ENCODE results near the gene SBF2. TPM values are rescaled to one million over a fixed set of nuclear protein-coding genes. Genes with fewer than 3 reads are reported as not detected.
"Not testable (repeated sequence)": the region's sequence is repeated elsewhere in the genome, so short reads cannot be mapped to it uniquely, and the experiment has no call there.

The SBF2 gene
- total RNA-seq, 1 donor from 2014 or later = 26.2 TPM

GRCh38 chr11:10263929-10264328 lies 30.1 kb downstream of the SBF2 start:
- TF ChIP-seq, protein P1, sequence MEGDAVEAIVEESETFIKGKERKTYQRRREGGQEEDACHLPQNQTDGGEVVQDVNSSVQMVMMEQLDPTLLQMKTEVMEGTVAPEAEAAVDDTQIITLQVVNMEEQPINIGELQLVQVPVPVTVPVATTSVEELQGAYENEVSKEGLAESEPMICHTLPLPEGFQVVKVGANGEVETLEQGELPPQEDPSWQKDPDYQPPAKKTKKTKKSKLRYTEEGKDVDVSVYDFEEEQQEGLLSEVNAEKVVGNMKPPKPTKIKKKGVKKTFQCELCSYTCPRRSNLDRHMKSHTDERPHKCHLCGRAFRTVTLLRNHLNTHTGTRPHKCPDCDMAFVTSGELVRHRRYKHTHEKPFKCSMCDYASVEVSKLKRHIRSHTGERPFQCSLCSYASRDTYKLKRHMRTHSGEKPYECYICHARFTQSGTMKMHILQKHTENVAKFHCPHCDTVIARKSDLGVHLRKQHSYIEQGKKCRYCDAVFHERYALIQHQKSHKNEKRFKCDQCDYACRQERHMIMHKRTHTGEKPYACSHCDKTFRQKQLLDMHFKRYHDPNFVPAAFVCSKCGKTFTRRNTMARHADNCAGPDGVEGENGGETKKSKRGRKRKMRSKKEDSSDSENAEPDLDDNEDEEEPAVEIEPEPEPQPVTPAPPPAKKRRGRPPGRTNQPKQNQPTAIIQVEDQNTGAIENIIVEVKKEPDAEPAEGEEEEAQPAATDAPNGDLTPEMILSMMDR (conservative IDR thresholded peaks at IDR 0.05; ENCODE audit: low read depth, low read length) = no peak
- H3K4me3 ChIP-seq (ENCODE audit: low read depth, low read length) = no peak overlapping the region
- DNase-seq (ENCODE audit: low read depth) = no peak

DNA sequence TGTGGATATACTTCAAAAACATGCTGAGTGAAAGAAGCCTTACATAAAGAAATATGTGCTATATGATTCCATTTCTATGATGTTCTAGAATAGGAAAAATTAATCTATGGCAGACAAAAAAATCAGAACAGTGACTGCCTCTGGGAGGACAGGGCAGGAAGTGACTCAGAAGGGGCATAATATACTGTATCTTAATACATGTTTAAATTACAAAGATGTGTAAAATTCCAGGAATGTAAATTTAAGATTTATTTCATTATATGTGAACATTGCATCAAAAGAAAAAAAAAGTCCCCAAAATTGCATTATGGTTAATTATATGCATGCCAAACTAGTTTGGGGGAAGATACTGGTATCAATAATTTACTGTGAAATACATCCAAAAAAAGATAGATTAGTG lies 32.2 kb downstream of the SBF2 start:
- no peak overlapping the region for H3K4me3 ChIP-seq (ENCODE audit: low read depth, low read length)
- DNase-seq (ENCODE audit: low read depth) = no peak
- TF ChIP-seq, protein P1 (conservative IDR thresholded peaks at IDR 0.05; ENCODE audit: low read depth, low read length) = no peak

DNA sequence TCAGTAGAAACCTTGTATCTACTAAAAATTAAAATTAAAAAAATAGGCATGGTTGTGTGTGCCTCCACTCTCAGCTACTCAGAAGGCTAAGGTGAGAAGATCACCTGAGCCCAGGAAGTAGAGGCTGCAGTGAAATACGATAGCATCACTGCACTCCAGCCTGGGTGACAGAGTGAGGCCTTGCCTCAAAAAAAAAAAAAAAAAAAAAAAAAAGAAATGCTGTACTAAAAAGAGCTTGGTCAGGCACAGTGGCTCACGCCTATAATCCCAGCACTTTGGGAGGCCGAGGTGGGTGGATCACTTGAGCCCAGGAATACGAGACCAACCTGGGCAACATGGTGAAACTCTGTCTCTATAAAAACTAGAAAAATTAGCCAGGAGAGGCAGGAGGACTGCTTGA lies 36.5 kb downstream of the SBF2 start:
- DNase-seq (ENCODE audit: low read depth) = no peak
- TF ChIP-seq, protein P1 (conservative IDR thresholded peaks at IDR 0.05; ENCODE audit: low read depth, low read length) = no peak
- H3K4me3 ChIP-seq (ENCODE audit: low read depth, low read length) = no peak overlapping the region

DNA sequence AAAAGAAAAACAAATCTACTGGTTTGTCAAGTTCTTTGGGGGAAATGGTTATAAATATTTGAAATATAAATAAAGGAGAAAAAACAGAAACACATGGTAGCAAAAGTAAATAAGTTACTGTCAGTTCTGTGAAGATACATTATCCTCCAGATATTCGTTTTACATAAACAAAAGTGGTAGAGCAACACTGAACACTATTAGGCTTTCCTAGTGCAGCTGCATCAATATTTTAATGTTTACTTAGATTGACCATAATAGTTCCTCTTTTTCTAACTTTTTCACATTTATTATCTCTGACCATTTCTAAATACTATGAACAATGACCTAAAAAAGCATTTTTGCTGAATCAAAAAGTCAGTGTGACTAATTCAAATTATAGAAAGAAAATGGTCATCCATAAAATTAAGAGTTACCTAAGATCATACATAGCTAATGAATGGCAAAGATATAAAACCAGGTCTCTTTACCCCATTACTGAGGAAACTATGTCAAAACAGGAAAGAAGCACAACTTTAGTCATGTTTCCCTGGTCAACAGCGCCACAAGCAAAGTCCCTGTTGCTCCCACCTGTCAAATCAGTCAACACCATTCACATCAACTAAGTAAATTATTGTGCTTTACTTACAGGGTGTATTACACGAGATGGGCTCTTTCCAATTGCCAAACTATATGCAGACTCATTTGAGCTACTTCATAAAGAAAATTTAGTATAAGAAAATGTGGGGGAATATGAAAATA lies 38.5 kb downstream of the SBF2 start:
- no peak for DNase-seq (ENCODE audit: low read depth)
- TF ChIP-seq, protein P1 (conservative IDR thresholded peaks at IDR 0.05; ENCODE audit: low read depth, low read length) = no peak
- no peak overlapping the region for H3K4me3 ChIP-seq (ENCODE audit: low read depth, low read length)

DNA sequence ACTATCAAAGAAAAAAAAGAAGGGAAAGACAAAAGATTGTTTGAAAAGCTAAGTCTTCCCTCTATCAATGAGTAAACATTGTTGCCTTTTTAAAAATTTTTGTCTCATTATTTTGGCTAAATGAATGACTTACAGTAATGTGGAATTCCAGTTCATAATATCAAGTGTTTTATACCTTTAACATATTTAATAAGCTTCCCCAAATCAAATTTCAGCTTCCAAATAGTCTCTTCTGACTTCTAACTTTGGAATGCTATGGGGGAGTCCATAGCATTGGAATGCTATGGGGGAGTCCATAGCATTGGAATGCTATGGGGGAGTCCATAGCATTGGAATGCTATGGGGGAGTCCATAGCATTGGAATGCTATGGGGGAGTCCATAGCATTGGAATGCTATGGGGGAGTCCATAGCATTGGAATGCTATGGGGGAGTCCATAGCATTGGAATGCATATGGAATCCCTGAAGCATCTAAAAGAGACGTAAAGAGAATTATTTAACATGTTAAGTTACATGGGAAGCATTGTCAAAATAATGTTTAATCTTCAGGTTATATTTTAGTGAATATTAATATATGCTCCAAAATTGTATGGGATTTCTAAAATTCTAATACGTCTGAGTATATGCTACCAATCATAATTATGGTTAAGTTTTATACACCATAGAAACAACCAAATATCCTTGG lies 44.4 kb downstream of the SBF2 start:
- DNase-seq (ENCODE audit: low read depth); H3K4me3 ChIP-seq (ENCODE audit: low read depth, low read length): not testable (repeated sequence)

DNA sequence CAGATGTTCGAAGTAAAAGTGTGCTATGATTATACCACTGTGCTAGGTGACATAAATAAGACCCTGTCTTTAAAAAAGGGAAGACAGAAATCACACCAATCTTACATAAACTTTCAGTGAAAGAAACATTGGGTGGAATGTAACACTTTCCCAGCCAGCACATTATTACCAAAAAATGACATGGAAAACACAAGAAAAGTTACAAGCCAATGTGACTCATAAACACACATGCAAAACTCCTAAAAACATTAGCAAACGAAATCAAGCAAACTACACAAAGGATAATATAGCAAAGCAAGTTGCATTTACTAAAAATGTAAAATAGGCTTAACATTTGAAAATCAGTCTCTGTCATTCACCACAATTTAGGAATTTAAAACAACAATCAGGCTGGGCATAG lies 47.0 kb downstream of the SBF2 start:
- TF ChIP-seq, protein P1 (conservative IDR thresholded peaks at IDR 0.05; ENCODE audit: low read depth, low read length) = no peak
- H3K4me3 ChIP-seq (ENCODE audit: low read depth, low read length) = no peak overlapping the region

GRCh38 chr11:10243896-10244575 lies 50.0 kb downstream of the SBF2 start:
- no peak for DNase-seq (ENCODE audit: low read depth)
- TF ChIP-seq, protein P1 (conservative IDR thresholded peaks at IDR 0.05; ENCODE audit: low read depth, low read length) = no peak
- H3K4me3 ChIP-seq (ENCODE audit: low read depth, low read length) = no peak overlapping the region

More for the DNA sequence above, 47.0 kb downstream of the SBF2 start:
- DNase-seq (ENCODE audit: low read depth) = no peak

Measured in epithelial cell of proximal tubule (primary cell).